Sigmoid colon (tissue), 4 donors: ENCODE measurements around the gene MRPL28.

Experiments
- CTCF ChIP-seq, 4 experiments: fragments of 450-650 bp in 3 of 4; fragments of 200-600 bp in 1 of 4; IDR thresholded peaks; one replicate each; pipeline ENCODE4 v1.5.1; 2016 to 2019; ENCODE audit warnings: antibody characterized with exemption in 4 of 4, mild to moderate bottlenecking in 3 of 4, moderate library complexity in 2 of 4
- POLR2AphosphoS5 ChIP-seq, 4 donors: sonication (generic); formaldehyde crosslinking; IDR thresholded peaks; one replicate each; pipeline ENCODE4 v1.6.1; 2017; ENCODE audit warnings: antibody characterized with exemption in 4 of 4

DNA sequence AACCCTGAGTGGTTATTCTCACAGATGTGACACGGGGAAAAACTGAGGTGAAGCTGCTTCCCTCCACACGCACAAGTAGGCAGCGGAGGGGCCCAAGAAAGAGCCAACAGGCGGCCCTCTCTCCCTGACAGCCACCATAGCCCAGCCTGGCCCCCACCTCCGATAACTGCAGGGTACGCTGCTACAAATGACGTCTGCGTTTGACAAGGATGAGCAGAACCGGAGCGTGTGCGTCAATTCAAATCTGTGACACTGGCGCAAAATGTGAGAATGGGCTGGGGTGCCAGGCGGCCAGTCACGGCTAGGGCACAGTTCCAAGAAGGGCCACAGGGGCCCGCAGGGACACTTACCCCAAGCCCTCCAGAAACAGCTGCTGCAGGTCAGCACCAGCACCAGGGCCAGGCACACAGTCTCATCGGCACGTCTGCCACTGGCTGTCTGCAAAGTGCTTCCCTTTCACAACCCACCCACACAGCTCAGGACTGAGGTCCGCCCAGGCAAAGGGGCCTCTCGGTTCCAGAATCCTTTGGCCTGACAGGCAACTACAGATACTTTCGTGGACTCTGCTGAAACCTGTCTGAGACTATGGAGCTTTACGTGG, 32.3 kb downstream of the MRPL28 start:
- no peak for TF ChIP-seq CTCF (IDR thresholded peaks at IDR 0.05)
- no peak for TF ChIP-seq POLR2AphosphoS5 (IDR thresholded peaks at IDR 0.05)
